RPMI7951 (cell line): ENCODE results near the gene CDH15. TPM values are rescaled to one million over a fixed set of nuclear protein-coding genes. Genes with fewer than 3 reads are reported as not detected.

Experiments
- DNase-seq: peaks from one replicate; pipeline ENCODE4 v3.0.0-alpha.2; 2012; ENCODE audit warnings: low read depth
- total RNA-seq: library from RNA; depleted of rRNA; stranded (reverse); fragments of >200 nt; shearing (Covaris generic); gene quantifications from 2 replicates; pipeline ENCODE4 v1.2.3, GENCODE V29; 2014

The CDH15 gene
- total RNA-seq, 1 experiment from 2014 or later: 0.36 TPM

DNA sequence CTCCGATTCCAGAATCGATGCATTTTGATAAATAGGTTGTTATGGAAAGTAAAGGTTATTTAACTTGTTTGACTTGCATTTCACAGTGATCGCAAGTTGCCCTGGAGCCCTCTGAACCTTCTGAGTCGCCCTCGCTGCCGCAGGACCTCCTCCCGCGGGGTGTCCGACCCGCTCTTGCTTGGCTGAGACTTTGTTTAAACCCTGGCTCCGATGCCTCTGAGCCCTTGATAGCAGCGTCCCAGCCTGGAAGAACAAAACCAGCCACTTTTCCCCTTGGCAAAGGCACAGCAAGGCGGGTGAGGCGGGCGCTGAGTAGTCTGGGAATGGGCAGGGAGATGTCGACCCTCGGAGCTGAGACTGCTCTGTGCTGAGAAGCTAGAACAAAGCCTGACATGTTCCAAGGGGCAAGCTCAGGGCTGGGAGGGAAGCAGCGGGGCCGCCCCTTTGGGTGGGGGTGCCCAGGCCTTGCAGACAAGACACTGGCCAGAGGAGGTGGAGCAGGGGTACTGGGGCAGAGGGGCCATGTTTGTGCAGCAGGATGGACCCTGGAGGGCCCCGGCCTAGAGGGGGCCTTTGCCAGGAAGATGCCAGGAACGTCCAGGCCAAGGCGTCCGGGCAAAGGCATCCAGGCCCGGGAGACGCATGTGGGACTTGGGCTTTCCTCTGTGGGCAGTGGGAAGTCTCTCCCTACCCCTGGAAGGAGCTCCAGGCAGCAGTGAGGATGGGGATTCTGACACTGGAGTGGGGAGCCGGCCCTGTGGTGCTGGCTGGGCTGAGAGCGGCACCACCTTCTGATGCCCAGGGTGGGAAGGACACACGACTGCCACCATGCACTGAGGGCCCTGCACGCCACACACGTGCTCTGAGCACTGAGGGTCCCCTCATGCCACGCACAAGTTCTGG, 30.3 kb upstream of the CDH15 start:
- no peak for DNase-seq

DNA sequence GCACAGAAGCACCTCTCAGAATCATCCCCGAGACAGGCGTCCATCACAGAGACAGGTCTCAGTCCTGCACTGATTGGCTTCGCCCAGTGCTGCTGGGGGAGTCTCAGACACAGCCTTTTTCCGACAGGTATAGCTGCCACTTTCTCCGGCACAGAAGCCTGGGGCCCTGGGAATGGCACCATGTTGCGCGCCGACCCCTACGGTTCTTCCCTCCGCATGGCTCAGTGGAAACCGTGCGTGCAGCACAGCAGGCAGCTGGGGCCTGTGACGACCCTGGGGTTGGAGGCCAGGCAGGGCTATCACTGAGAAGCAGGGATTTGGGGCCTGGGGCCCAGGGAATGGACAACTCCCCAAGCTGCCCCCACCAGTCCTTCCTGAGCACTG, 29.7 kb upstream of the CDH15 start:
- DNase-seq: no peak

DNA sequence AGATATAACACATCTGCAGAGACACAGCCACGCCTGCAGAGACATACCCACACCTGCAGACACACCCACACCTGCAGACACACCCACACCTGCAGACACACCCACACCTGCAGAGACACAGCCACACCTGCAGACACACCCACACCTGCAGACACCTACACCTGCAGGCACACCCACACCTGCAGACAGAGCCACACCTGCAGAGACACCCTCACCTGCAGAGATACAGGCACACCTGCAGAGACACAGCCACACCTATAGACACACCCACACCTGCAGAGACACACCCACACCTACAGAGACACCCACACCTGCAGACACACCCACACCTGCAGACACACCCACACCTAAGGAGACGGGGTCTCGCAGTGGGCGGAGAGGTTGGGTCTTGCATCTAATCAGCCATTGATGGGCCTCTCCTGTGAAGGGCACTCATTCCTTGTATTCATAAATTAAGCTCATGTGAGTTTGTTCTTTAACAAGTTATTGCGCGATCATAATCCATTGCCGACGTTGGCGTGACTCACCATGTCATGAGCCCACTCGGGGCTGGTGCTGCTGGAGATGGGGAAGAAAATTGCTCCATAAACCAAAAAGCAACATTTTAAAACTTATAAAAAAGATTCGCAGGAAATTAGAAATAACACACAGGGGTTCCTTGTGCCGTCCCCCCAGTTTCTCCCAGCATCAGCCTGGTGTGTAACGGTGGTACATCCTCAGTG, 28.9 kb upstream of the CDH15 start:
- peak; percentile 19 for DNase-seq

DNA sequence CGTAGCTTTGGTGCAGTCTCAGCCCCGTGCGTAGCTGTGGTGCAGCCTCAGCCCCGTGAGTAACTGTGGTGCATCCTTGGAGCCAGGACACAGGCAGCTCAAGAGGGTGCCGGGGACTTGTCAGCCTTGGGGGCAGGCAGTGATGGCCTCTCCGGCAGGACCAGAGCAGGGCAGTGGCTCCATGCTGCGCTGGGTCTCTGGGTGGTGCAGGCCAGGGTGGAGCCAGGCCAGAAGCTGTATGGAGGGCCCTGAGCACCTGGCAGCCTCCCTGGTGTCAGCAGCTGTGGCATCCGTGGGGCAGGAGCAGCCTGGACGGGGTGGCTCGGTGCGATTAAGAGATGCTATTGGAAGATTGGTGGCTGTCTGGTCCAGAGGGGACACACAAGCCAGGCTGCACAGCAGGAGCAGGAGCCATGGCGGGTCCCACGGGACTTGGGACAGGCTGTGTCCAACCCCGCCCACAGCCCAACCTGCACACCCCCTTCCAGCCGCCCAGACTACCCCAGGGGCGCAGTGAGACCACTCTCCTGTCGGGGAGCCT, 28.3 kb upstream of the CDH15 start:
- DNase-seq: no peak

DNA sequence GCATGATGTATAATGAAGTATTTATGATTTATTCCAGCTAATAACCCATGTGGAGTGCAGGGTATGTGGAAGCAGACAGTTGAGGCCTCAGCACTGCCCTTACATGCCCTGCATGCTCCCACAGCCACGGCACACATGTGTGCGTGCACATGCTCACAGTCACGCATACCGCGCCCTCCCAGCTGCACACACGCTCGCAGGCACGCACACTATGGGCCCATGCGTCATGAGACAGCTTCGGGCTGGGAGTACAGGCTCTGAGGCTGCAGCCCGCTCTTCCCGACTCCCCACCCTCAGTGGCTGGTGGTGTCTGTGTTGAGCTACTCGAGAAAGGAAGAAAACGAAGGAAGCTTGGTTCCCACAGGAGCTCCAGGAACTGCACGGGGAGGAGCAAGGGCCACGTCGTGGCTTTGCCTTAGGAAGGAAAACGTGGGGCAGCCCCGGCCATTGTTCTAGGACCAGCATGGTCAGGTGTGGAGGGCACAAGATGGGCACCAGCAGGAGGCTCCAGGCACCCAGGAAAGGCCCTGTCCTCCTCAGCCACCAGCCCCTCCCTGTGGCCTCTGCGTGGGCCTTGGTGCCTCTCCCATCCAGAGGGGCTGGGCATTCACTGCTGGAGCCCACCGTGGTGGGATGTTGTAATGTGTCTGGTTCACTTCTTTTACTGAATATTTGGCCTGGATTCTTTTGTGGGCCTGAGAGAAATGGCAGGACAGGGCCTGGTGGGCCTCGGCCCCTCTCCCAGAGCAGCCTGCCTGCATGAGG, 27.5 kb upstream of the CDH15 start:
- DNase-seq: no peak

DNA sequence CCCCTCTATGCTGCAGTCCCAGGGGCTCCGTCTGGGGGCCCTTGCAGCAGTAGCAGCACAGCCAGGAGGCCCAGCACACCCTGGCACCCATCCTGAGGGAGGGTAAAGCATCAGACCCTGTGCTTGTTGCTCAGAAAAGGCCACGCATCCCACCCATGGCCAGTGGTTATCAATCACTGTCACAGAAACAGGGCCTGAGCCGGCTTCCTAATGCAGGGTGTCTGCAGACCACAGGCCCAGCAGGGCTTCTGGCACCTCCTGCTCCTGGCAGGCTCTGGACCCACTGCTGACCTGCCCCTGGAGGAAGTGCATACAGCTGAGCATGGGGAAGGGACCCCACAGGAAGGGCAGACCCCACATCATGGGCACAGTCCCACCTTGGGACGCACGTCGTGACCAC, 26.9 kb upstream of the CDH15 start:
- DNase-seq: no peak

DNA sequence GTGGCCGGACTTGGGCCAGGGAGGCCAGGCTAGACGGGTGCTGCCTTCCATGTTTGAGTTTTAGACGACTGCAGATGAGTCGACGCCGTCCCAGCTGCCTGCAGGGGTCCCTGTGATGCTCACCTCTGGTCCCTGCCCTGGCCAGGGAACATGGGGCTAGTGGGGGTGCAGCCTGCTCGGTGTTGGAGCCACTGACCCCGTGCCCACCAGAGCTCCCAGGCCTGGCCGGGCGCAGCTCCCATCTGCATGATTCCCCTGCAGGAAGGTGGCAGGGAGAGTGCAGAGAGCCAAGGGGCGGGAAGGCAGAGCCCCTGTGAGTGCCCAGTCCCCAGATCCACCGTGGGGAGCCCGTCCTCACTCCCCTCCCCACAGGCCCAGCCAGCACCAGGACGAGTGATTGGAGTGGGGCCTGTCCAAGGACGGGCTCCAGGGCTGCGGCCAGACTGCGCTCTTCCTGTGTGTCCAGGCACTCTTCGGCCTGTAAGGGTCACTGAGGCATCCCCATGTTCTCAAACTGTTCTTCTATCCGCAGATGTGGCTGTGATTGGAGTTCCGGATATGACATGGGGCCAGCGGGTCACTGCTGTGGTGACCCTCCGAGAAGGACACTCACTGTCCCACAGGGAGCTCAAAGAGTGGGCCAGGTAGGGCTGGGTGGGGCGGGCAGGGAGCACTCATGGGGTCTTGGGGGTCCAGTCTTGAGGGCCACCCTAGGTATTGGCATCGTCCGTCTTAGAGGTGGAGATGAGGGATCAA, 26.0 kb upstream of the CDH15 start:
- DNase-seq: no peak

DNA sequence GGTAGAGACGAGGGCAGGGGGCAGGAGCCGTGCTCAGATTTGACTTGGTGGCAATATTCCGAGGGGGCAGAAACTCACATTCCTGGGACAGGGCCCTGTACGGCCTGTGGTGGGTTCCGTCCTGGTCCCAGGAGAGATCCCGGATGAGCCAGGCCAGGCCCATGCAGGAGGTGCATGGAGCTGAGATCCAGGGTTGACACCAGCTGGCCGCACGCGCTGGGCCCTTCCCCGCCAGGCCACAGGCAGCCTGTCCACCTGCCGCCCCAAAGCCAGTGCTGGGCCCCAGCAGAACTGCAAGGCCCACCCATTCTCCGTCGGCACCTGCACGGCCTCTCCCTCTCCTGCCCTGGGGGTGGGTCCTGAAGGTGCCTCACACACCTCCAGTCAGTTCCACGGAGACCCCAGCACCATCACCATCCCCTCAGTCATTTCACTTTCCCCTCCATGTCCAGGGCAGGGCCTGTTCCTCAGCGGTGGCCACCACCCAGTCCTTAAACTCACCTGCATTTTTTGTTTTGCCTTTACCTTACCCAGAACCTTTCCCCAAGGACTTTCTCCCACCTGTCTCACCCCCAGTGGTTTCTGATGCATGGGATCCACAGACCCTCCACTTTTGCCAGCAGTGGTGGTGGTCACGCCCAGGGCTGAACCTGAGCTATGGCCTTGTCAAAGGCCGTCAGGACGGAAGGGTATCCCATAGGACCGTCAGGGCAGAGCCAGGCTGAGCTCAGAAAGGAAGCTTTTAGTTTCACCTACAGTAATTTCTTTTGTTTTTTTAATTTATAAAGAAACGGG, 25.1 kb upstream of the CDH15 start:
- DNase-seq: no peak

DNA sequence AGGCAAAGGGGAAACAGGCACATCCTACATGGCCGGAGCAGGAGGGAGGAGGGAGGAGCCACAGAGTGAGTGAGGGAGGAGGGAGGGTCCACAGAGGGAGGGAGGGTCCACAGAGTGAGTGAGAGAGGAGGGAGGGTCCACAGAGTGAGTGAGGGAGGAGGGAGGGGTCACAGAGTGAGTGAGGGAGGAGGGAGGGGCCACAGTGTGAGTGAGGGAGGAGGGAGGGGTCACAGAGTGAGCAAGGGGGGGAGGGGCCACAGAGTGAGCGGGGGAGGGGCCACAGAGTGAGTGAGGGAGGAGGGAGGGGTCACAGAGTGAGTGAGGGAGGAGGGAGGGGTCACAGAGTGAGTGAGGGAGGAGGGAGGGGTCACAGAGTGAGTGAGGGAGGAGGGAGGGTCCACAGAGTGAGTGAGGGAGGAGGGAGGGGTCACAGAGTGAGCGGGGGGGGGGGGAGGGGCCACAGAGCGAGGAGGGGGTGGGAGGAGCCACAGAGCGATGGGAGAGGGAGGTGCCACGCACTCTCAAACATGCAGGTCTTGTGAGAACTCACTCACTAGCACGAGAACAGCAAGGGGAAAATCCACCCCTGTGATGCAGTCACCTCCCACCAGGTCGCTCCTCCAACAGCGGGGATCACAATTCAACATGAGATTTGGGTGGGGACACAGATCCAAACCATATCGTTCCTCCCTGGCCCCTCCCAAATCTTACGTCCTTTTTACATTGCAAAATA, 24.3 kb upstream of the CDH15 start:
- no peak for DNase-seq

DNA sequence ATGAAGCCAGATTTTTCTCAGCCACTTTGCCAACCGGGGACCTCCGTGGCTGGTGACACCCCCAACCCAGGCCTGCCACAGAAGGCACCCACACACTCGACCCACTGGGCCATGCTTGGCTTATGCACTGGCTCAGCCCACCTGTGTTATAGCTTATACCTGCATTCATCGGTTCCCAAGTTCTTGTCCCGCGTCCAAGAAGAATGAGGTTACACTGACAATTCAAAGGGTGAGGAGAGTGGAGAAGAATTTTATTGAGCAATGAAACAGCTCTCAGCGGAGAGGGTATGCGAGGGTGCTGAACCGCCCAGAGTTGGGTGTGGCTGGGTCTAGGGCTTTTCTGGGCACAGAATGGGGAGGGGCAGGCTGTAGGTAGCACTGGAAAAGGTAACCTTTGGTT, 22.2 kb upstream of the CDH15 start:
- DNase-seq: no peak

DNA sequence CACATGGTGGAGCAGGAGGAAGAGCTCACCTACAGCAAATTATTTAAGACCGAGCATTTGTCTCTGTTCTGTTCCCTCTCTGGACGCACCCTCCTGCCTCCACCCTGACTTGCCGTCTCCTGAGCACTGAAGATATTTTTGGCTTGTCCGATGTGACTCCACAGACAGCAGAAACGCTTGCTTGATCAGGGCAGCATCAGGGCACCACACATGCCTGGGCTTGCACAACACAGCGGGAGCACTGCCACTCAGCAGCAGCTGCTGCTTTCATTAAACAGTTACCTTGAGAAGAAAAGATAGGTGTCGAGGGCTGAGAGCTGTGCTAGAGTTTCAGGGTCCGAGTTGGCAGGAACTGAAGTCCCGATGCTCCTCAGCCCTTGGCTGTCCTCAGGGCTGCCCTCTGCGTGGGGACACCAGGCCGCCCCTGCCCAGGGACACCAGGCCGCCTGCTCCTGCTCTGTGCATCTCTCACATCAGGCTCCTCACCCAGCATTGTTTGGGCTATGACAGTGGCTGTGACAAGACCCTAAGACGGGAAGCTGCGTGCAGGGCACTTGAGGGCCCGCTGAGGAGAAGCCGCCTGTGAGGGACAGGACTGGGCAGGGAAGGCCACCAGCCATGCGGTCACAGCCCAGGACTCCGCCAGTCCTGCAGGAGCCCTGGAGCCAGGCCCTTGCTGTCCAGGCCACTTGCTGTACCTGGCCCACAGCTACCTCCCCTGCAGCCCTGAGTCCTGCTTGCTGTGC, 21.3 kb upstream of the CDH15 start:
- no peak for DNase-seq

DNA sequence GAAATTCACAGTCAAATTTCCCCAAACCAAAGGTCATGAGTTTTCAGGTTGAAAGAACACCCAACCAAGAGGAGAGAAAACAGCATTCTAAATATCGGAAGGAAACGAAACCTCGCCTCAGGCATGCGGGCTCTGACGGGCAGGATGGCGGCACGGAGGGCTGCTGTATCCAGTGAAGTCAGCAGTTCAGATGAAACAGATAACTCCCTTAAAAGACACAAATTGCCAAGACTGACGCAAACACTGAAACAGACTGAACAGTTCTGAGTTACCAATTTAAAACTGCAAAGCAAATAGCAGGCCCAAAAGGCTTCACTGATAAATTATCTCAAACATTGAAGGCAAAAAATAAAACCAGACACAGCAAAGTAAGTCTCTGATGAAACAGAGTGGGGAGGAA, 20.6 kb upstream of the CDH15 start:
- DNase-seq: no peak

DNA sequence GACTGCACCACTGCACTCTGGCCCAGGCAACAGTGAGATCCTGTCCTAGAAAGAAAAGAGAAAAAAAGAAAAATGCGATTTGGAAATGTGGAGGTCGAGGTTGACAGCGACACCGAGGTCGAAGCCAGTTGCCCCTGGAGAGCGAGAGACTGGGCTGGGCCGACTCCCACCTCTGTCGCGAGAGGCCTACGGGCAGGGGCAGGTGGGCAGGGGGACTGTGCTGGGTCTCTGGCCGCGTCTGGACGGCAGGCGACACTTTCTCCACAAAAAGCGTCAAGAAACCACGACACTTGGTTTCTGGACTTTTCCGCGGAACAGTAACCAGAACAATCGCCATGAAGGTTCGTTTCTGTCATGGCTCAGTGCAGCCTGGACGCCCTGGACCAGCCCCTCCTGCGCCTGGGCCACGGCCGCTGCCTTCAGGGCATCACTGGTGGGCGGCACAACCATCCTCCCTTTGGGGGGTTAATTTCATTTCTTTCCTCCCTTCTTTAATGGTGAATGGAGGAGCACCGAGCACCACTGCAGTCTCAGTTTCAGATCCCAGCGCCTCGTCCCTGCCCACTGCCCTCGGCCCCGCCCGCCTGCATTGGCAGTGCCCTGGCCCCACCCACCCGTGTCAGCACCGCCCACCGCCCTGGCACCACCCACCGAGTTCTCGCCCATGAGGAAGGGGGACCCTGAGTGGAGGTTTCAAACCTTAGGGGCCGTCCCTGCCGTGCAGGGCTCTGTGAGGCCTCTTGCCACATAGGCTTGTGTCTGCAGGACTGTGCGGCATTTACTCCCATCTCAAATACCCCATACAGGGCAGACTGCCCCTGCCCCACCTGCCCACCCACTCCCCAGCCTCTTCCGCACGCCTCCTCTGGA, 18.5 kb upstream of the CDH15 start:
- DNase-seq: no peak

DNA sequence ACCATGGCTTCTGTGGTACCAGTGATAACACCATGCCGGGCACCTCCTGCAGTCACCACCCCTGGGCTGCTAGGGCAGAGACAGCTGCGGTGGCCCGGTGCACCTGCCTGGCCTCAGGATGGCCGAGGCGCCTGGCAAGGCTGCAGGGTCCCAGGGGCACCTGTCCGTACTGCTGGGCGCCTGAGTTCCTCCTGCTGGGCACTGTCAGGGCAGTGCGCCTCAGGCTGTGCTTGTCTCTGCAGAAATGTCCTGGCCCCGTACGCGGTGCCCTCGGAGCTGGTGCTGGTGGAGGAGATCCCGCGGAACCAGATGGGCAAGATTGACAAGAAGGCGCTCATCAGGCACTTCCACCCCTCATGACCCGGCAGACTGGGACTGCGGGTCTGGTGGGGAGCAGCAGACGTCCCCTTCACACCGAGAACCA, 17.7 kb upstream of the CDH15 start:
- no peak for DNase-seq

DNA sequence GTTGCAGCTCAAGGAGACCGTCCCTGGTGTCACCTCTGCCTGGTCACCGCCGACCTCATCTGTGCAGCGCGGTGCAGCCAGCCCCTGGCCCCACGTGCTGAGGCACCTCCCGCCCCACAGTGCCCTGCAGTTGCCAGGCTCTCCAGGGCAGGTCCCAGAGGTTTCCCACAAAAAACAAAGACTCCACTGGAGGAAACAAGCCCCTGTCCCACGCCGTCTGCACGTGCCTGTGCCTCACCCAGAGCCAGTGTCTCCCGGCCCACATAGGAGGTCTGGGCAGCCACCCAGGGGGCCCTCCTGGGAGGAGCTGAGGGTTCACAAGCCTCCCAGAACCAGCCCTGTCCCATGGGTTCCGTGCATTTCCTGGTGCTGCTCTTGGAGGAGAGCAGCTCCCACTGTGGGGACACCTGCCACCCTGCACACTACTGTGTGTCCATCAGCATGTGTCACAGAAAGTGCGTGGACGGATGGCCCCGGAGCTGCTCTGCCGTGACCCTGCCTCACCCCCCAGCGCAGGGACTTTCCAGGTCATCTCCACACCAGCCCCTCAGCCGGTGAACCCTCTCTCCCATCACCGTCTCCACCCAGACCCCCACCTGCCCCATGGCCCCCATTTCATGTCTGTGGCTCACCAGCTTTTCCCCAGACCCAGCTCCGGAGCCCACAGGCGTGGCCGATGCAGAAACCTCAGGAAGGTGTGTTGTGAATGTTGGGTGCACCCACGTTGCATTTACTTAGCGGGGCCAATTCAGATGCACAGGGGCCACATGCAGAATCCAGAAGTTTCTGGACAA, 17.0 kb upstream of the CDH15 start:
- DNase-seq: no peak

DNA sequence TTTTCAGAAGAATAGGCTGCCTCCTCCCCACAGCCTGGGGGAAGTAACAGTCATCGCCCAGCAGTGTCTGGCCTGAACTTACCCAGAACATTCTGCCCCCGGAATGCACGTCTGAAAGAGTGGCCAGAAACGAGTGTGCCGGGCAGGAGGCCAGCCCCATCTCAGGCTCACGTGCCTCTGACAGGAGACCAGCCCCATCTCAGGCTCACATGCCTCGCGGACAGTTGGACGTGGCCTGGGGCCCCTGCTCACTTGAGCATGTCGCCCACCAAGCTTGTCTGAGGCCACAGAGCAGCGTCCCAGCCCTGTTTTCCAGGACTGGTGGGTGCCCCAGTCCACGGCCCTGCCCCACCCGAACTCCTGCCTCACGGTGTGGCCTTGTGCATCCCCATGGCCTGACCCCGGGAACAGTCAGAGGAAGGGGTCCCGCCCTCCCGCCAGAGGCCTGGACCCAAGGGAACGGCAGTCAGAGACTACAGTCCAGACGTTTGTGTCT, 16.3 kb upstream of the CDH15 start:
- peak; percentile 67 for DNase-seq
